Measurements from ENCODE around the gene SOX8. TPM values are rescaled to one million over a fixed set of nuclear protein-coding genes. Genes with fewer than 3 reads are reported as not detected.

SOX8 gene
- total and polyA plus RNA-seq, 7 experiments from 2014 or later = 0.07 to 5.4 (median 3.1) TPM

DNA sequence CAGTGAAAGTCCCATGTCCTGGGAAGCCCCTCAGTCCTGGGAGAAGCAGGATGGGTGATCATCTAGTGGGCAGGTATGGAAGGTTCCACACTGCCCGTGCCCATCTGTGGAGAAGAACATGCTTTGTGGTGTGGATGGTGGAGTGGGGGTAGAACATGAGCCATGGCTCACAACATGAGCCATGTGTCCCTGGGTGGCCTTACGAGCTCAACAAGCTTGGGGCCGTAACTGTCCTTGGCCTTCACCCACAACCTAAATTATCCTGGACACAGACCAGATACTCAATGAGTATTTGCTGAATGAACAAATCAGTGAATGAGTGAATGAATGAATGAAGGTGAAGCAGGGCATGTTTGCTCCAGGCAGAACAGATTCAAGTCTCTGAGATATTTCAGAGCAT, 13.5 kb downstream of the SOX8 start:
- Histone ChIP-seq H3K9me3 (ENCODE audit: control insufficient read depth in 2 of 3, low read length in 3 of 3) (peaks cover 0 to 9% (median 0%) of the 10 kb centered on the region in 3 experiments), H3K27me3 (ENCODE audit: control insufficient read depth in 2 of 2, insufficient read depth in 2 of 2, low read length in 2 of 2) (no peaks in the 10 kb centered on the region), H3K4me3 (ENCODE audit: low read length) (no peak overlapping the region), H3K27ac (ENCODE audit: low read depth, low read length) (no peak overlapping the region), H3K36me3 (ENCODE audit: control insufficient read depth in 2 of 3, insufficient read depth in 3 of 3, low read length in 3 of 3) (no peaks in the 10 kb centered on the region), H3K4me1 (ENCODE audit: control insufficient read depth in 2 of 2, insufficient read depth in 2 of 2, low read length in 2 of 2) (peaks cover 21 to 34% of the 10 kb centered on the region in 2 donors)
- Mint-ChIP-seq H3K4me1 (peaks cover 15 to 47% (median 40%) of the 10 kb centered on the region in 7 donors), H3K4me3 (peak overlapping the region in 6 of 10 donors; percentile 11 to 91 (median 43)), H3K9me3 (peaks cover 0 to 9% (median 0%) of the 10 kb centered on the region in 11 donors), H3K27me3 (peaks cover 0 to 47% (median 0%) of the 10 kb centered on the region in 5 donors), H3K36me3 (peaks cover 0 to 6% (median 0%) of the 10 kb centered on the region in 5 donors), H3K27ac (peak overlapping the region in 7 of 9 donors; percentile 40 to 98 (median 80))
- POLR2A ChIA-PET = interaction anchor here (1.3 to 8.1 kb wide), 2 partner anchors 9 to 14 kb away, joined by 3 to 87 read pairs; partner anchors contain the start of gene SOX8
- CTCF ChIA-PET = interaction anchor here (1.0 to 1.8 kb wide), 2 partner anchors 15 to 62 kb away, joined by 4 to 6 read pairs; no protein-coding TSS in a partner anchor
- DNase-seq (no peak), ATAC-seq (no peak)
- intact Hi-C loops (cut with micrococcal nuclease) = loop anchor here in 1 of 2 donors (5.0 kb wide), 1 partner anchor 33 kb away; no protein-coding TSS in a partner anchor

DNA sequence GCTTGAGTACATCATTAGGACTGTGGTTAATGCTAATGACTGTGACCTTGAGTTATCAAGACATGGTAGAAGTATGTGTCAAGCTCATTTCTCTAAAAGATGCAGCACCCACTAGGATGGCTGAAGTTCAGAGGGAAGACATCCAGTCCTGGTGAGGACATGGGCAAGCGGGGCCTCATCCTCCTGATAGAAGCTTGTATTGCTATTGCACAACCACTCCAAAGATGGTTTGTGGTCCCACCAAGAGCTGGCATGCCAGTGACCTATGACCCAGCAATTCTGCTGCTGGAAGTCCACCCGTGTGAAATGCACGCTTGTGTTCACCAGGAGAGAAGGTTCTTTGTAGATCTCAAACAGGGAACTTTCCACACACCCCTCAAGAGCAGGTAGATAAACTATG, 14.2 kb downstream of the SOX8 start:
- Mint-ChIP-seq H3K27ac (peak overlapping the region in 8 of 9 donors; percentile 48 to 98 (median 92)), H3K36me3 (peaks cover 0 to 6% (median 0%) of the 10 kb centered on the region in 5 donors)
- CTCF ChIA-PET = interaction anchor here (0.6 to 1.8 kb wide), 5 partner anchors 16 to 88 kb away, joined by 3 to 6 read pairs (median 4); no protein-coding TSS in a partner anchor

DNA sequence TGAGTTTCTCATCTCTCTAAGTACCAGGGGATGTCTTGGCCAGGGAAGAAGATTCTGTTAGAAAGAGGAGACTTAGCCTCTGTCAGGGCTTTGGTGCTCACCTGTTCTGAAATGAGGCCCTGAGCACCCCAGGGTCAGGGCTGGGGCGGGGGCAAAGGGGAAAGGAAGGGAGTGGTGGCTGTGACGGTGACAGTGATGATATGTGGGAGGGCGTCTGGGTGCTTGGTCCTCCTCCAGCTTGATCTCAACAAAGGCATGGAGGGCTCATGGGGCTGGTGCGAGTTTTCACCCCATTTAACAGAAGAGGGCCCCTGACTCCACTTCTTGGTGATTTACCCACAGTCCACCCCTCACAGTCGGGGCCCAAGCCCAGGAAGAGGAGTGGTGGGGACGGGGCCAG, 15.1 kb downstream of the SOX8 start:
- peaks cover 0 to 6% (median 0%) of the 10 kb centered on the region in 5 donors for H3K36me3 Mint-ChIP-seq
- peak overlapping the region in 8 of 9 donors; percentile 89 to 98 (median 92) for H3K27ac Mint-ChIP-seq
- peak overlapping the region; percentile 75 for H3K4me3 ChIP-seq (ENCODE audit: low read length)
- peaks cover 0 to 49% (median 0%) of the 10 kb centered on the region in 5 donors for H3K27me3 Mint-ChIP-seq
- H3K9me3 ChIP-seq (ENCODE audit: control insufficient read depth in 2 of 3, low read length in 3 of 3) = peaks cover 0 to 9% (median 0%) of the 10 kb centered on the region in 3 experiments
- H3K4me1 Mint-ChIP-seq = peaks cover 15 to 50% (median 44%) of the 10 kb centered on the region in 7 donors
- H3K4me3 Mint-ChIP-seq = peak overlapping the region; percentile 58 to 91 (median 83)
- no peaks in the 10 kb centered on the region for H3K36me3 ChIP-seq (ENCODE audit: control insufficient read depth in 2 of 3, insufficient read depth in 3 of 3, low read length in 3 of 3)
- ChIA-PET POLR2A (interaction anchor here (1.1 to 8.1 kb wide), 5 partner anchors 8 to 1229 kb away, joined by 3 to 87 read pairs (median 10); partner anchors contain the start of gene SOX8), CTCF (interaction anchor here (0.8 to 1.9 kb wide), 3 partner anchors 32 to 61 kb away, joined by 3 to 13 read pairs (median 6); no protein-coding TSS in a partner anchor)
- DNase-seq (peak in 5 of 9 donors; percentile 18 to 73 (median 45)), ATAC-seq (peak; percentile 68)
- peak overlapping the region; percentile 86 for H3K27ac ChIP-seq (ENCODE audit: low read depth, low read length)
- H3K4me1 ChIP-seq (ENCODE audit: control insufficient read depth in 2 of 2, insufficient read depth in 2 of 2, low read length in 2 of 2) = peaks cover 21 to 34% of the 10 kb centered on the region in 2 donors
- H3K27me3 ChIP-seq (ENCODE audit: control insufficient read depth in 2 of 2, insufficient read depth in 2 of 2, low read length in 2 of 2) = no peaks in the 10 kb centered on the region
- H3K9me3 Mint-ChIP-seq = peaks cover 0 to 9% (median 0%) of the 10 kb centered on the region in 11 donors
- intact Hi-C loops (cut with micrococcal nuclease) = loop anchor here in 1 of 2 donors (1.0 to 5.0 kb wide), 6 partner anchors 13 to 107 kb away; partner anchors contain the start of gene SOX8

More for the DNA sequence above, 14.2 kb downstream of the SOX8 start:
- no peak for DNase-seq
- intact Hi-C loops (cut with micrococcal nuclease) = loop anchor here in 1 of 2 donors (1.0 to 5.0 kb wide), 2 partner anchors 33 to 108 kb away; no protein-coding TSS in a partner anchor
- no peaks in the 10 kb centered on the region for H3K36me3 ChIP-seq (ENCODE audit: control insufficient read depth in 2 of 3, insufficient read depth in 3 of 3, low read length in 3 of 3)
- peaks cover 15 to 49% (median 40%) of the 10 kb centered on the region in 7 donors for H3K4me1 Mint-ChIP-seq
- POLR2A ChIA-PET = interaction anchor here (1.1 to 8.1 kb wide), 3 partner anchors 9 to 1230 kb away, joined by 3 to 87 read pairs (median 4); partner anchors contain the start of gene SOX8
- H3K4me3 ChIP-seq (ENCODE audit: low read length) = no peak overlapping the region
- peaks cover 0 to 9% (median 0%) of the 10 kb centered on the region in 11 donors for H3K9me3 Mint-ChIP-seq
- H3K27me3 ChIP-seq (ENCODE audit: control insufficient read depth in 2 of 2, insufficient read depth in 2 of 2, low read length in 2 of 2) = no peaks in the 10 kb centered on the region
- ATAC-seq = no peak
- peaks cover 0 to 47% (median 0%) of the 10 kb centered on the region in 5 donors for H3K27me3 Mint-ChIP-seq
- peak overlapping the region in 9 of 10 donors; percentile 46 to 91 (median 84) for H3K4me3 Mint-ChIP-seq
- peak overlapping the region; percentile 86 for H3K27ac ChIP-seq (ENCODE audit: low read depth, low read length)
- peaks cover 0 to 9% (median 0%) of the 10 kb centered on the region in 3 experiments for H3K9me3 ChIP-seq (ENCODE audit: control insufficient read depth in 2 of 3, low read length in 3 of 3)
- H3K4me1 ChIP-seq (ENCODE audit: control insufficient read depth in 2 of 2, insufficient read depth in 2 of 2, low read length in 2 of 2) = peaks cover 21 to 34% of the 10 kb centered on the region in 2 donors

DNA sequence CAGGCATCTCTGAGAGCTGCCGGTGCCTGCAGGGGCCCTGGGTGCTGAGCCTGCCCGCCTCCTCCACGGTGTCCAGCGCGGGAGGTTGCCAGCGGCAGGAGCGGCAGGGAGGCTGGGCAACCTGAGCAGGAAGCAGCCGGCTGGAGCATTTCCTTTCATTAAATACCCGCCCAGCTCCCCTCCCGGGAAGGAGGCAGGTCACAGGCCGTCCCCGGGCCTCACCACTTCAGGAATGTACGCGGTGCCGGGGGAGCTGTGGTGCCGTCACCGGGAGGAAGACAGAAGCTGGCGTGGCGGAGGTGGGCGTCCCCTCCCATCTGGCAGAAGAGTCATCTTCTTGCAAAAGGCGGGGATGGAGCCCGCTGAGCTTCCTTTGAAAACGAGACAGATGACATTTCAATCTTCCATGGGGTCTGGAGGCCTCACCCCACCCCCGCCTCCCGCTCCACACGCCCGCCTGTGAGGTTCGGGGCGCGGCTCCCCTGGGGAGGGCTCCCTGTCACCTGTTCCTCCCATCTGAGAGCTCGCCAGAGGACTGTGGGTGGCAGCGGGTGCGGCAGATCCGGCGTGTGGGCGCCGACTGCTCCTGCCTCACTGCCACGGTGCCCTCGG, 16.0 kb downstream of the SOX8 start:
- Mint-ChIP-seq H3K4me1 (peaks cover 17 to 55% (median 47%) of the 10 kb centered on the region in 7 donors), H3K36me3 (peaks cover 0 to 6% (median 0%) of the 10 kb centered on the region in 5 donors), H3K27me3 (peaks cover 0 to 49% (median 0%) of the 10 kb centered on the region in 5 donors), H3K27ac (peak overlapping the region in 8 of 9 donors; percentile 72 to 98 (median 92)), H3K9me3 (peaks cover 0 to 9% (median 0%) of the 10 kb centered on the region in 11 donors), H3K4me3 (peak overlapping the region; percentile 67 to 91 (median 83))
- Histone ChIP-seq H3K27me3 (ENCODE audit: control insufficient read depth in 2 of 2, insufficient read depth in 2 of 2, low read length in 2 of 2) (no peaks in the 10 kb centered on the region), H3K36me3 (ENCODE audit: control insufficient read depth in 2 of 3, insufficient read depth in 3 of 3, low read length in 3 of 3) (no peaks in the 10 kb centered on the region), H3K4me3 (ENCODE audit: low read length) (peak overlapping the region; percentile 75), H3K9me3 (ENCODE audit: control insufficient read depth in 2 of 3, low read length in 3 of 3) (peaks cover 0 to 9% (median 0%) of the 10 kb centered on the region in 3 experiments), H3K4me1 (ENCODE audit: control insufficient read depth in 2 of 2, insufficient read depth in 2 of 2, low read length in 2 of 2) (peaks cover 21 to 34% of the 10 kb centered on the region in 2 donors), H3K27ac (ENCODE audit: low read depth, low read length) (peak overlapping the region; percentile 86)
- CTCF ChIA-PET = interaction anchor here (0.8 to 1.9 kb wide), 4 partner anchors 16 to 60 kb away, joined by 3 to 13 read pairs (median 4); partner anchors contain the start of gene SOX8
- ATAC-seq (peak; percentile 85), DNase-seq (peak; percentile 35 to 75 (median 62))
- intact Hi-C loops (cut with micrococcal nuclease) = loop anchor here in 1 of 2 donors (1.0 to 5.0 kb wide), 5 partner anchors 12 to 58 kb away; partner anchors contain the start of gene SOX8
- POLR2A ChIA-PET = interaction anchor here (0.8 to 8.1 kb wide), 12 partner anchors 10 to 1158 kb away, joined by 3 to 87 read pairs (median 4); partner anchors contain the start of genes LMF1, SOX8 and TRAF7

DNA sequence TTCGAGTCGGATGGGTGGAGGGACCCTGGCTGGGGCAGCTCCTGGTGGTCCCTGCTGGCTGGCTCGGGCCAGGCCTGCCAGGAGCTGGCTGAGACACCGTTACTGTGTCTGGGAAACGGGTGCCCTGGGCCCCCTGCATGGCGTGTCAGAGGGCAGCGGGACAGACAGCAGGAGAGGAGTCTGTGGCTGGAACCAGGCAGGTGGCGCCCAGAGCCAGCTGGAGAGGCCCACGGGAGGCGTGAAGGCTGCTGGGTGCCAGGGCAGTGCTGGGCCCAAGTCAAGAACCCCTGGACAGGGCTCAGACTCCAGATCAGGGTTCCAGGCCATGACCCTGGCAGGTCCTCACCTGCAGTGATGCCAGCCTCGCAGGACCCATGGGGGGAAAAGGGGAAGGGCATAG, 16.6 kb downstream of the SOX8 start:
- ATAC-seq = no peak
- DNase-seq = no peak
- H3K36me3 Mint-ChIP-seq = peaks cover 0 to 6% (median 0%) of the 10 kb centered on the region in 5 donors
- CTCF ChIA-PET = interaction anchor here (1.0 to 1.9 kb wide), 4 partner anchors 17 to 59 kb away, joined by 3 to 13 read pairs (median 4); partner anchors contain the start of gene SOX8
- H3K36me3 ChIP-seq (ENCODE audit: control insufficient read depth in 2 of 3, insufficient read depth in 3 of 3, low read length in 3 of 3) = no peaks in the 10 kb centered on the region
- H3K27me3 ChIP-seq (ENCODE audit: control insufficient read depth in 2 of 2, insufficient read depth in 2 of 2, low read length in 2 of 2) = no peaks in the 10 kb centered on the region
- H3K27ac ChIP-seq (ENCODE audit: low read depth, low read length) = peak overlapping the region; percentile 86
- POLR2A ChIA-PET = interaction anchor here (0.8 to 8.1 kb wide), 9 partner anchors 9 to 1157 kb away, joined by 3 to 87 read pairs (median 4); partner anchors contain the start of genes LMF1, SOX8 and TRAF7
- intact Hi-C loops (cut with micrococcal nuclease) = loop anchor here in 1 of 2 donors (5.0 kb wide), 1 partner anchor 36 kb away; no protein-coding TSS in a partner anchor
- H3K9me3 Mint-ChIP-seq = peaks cover 0 to 9% (median 0%) of the 10 kb centered on the region in 11 donors
- H3K4me1 ChIP-seq (ENCODE audit: control insufficient read depth in 2 of 2, insufficient read depth in 2 of 2, low read length in 2 of 2) = peaks cover 27 to 41% of the 10 kb centered on the region in 2 donors
- H3K4me3 ChIP-seq (ENCODE audit: low read length) = peak overlapping the region; percentile 75
- peaks cover 0 to 9% (median 0%) of the 10 kb centered on the region in 3 experiments for H3K9me3 ChIP-seq (ENCODE audit: control insufficient read depth in 2 of 3, low read length in 3 of 3)
- H3K27ac Mint-ChIP-seq = peak overlapping the region in 8 of 9 donors; percentile 58 to 98 (median 92)
- H3K4me1 Mint-ChIP-seq = peaks cover 21 to 59% (median 47%) of the 10 kb centered on the region in 7 donors
- H3K27me3 Mint-ChIP-seq = peaks cover 0 to 49% (median 0%) of the 10 kb centered on the region in 5 donors
- H3K4me3 Mint-ChIP-seq = peak overlapping the region; percentile 67 to 91 (median 83)
